GM18868 (cell line): Measurements from ENCODE around the gene PTPRM.

Source experiments
- ATAC-seq: cut with Tn5 transposase; IDR thresholded peaks from one replicate; pipeline ENCODE4 v1.9.1; 2021; ENCODE audit warnings: mild to moderate bottlenecking, moderate library complexity; ENCODE audit not compliant: unreplicated experiment

The PTPRM gene

DNA sequence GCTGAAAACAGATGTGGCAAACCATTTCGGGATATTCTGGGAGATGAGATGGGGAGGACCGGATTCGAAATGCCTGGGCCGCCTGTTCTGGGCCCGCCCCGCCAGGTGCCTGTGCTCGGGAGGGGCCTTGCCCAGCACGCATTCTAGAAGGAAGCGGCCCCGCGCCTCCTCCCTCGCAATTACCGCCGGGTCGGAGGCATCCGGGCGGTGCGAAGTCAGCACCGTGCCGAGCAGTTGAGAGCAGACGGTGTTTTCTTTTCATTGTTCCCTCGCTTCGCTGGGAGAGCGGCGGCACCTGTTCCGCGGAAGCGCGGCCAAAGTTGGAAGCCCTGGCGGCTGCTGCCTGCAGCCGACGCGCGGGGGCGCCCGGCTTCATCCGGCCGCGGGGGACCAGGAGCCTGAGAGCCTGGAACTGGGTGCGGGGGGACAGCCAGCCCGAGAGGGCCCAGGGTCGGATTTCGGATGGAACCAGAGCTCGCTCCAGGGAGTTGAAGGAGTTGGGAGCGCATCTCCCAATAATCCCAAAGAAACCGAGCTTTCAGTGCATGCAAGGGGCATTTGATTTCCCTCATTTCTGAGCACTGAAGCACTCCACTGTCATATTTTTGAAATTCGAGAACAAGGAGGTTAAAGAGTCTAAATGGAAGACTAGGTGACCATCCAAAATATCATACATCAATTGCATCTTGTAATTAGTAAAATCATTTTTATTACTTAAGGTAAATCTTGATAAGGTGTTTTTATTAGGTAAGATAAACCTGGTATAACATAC lies 800.3 kb downstream of the PTPRM start:
- no peak for ATAC-seq

DNA sequence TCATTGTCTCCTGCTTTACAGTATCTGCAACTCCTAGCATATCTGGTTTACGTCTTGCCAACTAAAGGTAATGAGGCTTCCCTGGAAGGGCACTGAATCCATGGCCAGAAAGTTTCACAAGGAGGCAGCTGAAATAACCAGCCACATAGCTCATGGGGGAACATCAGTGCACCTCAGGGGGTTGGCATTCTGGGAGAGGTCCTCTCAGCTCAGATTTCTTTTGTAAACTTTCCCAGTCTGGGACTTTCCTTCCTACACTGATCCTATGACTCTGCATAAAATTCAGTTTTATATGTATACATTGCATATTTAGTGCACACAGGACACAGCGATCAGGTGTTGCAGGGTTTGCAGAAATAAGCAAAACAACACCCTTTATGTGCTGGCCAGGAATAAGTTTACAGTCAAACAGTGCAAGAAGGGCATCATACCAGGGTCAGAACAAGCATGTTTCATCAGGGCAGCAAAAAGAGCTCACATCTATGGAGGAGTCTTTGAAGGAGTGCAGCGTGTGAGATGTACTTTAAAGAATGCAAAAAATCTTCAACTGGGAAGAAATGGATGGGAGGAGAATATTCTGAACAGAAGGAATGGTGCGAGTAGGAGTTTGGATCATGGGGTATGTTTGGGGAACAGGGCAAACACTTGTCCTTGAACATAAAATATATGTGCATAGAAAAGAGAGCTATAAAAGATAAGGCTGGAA lies 801.5 kb downstream of the PTPRM start:
- no peak for ATAC-seq

DNA sequence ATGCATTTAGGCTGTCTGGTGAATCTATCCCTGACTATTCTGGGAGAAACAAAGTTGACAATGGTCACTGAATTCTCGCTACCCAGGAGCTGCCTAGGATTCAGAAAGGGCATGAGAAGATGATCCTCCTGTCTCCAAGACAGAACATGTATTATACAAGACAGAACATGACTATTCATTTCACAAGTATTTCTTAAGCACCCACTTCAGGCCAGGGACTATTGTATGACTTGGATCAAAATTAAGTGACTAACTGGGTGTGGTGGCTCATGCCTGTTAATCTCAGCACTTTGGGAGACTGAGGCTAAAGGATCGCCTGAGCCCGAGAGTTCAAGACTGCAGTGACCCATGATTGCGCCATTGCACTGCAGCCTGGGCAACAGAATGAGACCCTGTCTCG lies 806.4 kb downstream of the PTPRM start:
- ATAC-seq: no peak

DNA sequence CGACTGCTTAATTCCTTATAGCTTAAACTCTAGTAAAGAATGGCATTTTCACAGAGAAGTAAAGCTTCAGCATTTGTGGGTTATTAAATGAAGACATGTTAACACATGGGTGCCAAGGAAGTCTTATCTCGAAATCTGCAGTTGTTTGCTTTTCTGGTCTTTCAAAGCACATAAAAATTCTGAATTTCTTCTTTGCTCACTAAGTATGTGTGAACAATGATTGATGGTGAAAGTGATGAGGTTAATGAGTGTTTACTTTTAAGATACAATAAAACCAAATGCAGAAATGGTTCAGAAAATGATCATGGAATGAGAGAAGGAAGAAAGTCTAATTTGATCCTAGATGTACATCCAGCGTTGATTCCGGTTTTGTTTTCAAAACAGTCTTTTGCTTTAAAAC lies 807.6 kb downstream of the PTPRM start:
- ATAC-seq: no peak

DNA sequence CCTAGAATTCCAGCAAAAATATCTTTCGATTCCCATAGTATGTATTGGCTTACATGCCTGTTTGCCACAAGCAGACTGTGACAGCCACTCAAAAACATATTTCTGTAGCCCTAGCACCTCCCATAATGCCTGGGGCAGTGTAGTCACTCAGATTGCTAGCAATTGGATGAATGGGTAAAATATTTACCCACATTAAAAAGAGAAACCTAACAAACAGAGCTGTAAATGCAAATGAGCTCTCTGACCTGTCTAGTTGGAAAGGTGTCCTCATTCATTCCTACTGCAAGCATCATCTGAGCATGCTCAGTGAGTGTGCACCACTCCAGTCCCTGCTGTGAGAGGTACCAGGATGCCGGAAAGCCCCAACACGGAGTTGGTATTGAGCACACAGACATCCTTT lies 808.1 kb downstream of the PTPRM start:
- no peak for ATAC-seq

DNA sequence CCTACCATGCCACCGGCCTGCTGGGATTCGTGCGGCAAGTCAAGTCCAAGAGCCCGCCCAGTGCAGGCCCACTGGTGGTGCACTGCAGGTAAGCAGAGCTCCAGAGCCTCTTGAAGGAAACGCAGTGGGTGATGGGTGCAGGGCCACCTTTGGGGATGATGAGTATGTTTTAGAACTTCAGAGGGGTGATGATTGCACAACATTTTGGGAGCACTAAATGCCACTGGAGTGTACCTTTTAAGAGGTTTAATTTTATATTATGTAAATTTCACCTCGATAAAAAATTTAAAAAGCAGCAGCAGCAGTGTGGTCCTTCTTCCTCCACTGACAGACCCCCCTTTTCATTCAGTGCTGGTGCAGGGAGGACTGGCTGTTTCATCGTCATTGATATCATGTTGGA lies 809.0 kb downstream of the PTPRM start:
- ATAC-seq: no peak

DNA sequence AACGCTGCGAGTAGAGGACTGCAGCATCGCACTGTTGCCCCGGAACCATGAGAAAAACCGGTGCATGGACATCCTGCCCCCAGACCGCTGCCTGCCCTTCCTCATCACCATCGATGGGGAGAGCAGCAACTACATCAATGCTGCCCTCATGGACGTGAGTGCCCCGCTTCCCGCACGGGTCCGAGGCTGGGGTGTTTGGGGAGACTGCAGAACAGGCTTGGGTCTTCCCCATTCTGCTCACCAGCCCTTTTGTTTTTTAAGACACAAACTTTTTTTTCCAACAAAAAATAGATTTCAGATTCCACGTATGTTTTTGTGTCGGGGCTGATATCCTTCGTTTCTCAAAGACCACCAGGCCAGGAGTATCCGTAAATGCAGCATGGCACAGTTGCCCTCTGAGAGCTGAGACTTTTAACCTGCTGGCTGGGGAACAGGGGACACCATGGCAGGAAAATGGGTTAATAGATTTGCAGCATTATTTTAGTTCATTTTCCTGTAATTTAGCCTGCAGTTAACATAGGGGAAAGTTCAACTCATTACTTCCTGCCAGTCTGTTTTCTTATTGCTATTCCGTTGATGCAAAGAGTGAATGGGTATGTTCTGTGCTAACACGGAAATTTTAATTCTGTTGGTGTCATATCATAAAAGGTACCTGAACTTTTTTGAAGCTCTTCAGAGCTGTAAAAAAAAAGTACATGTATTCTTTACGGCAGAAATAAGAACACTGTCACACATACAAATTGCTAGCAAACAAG lies 812.2 kb downstream of the PTPRM start:
- no peak for ATAC-seq

DNA sequence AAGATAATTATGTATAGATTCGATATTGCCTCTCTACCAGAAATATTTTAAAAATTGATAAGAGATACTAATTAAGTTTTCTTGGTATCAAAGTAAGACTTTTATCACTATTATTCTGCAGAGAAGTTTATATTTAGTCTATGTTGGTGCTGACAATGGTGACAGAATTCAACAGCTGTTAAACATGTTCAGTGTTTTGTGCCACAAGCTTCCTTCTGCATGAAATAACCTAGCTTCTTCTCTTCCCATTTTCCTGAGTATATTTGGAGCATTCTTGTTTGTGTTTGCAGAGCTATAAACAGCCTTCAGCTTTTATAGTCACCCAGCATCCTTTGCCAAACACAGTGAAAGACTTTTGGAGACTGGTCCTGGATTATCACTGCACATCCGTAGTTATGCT lies 812.9 kb downstream of the PTPRM start:
- ATAC-seq: no peak

DNA sequence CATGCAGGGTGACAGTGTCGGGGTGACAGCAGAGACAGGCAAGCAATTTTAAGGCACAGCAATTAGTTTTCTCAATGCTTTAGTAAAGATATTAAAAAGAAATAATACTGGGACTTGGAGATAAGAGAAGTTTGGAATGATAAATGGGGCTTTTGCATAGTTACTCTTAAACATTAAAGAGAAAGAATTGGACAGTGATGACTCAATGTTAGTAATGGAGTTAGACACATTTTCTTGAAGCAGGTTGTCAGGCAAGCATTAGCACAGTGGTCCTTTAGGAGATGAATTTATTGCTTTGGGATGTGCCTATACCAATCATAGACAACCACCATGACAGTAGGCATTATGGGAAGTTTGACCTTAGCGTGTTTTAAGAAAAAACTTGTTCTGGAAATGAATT lies 813.8 kb downstream of the PTPRM start:
- ATAC-seq: no peak

DNA sequence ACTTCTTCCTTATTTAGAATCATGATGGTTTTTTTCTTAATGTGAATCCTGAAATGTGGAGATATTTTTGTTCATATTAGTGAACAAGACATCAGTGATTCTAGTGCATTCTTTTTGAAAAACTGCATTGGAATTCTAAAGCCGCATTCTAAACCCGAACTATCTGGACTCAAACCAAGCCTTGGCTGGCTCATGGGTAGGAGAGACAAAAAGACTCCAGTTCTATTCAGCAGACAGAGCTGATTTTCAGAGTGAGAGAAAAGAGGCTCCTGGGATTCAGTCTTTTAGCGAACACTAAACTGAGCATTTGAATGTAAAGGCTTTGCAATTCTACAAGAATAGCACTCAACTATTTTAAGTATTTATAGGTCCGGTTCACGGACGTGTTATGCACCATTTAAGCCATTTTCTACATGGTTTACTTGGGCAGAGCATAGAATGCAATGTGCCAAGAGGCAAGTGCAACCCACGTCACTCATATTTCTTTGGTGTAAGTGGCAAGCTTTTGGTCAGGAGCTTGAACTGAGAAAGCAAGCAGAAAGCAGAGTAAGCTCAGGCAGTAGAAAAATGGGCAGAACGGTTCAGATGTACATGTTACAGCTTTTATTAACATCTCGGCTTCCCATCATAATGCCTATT lies 814.8 kb downstream of the PTPRM start:
- ATAC-seq: no peak

DNA sequence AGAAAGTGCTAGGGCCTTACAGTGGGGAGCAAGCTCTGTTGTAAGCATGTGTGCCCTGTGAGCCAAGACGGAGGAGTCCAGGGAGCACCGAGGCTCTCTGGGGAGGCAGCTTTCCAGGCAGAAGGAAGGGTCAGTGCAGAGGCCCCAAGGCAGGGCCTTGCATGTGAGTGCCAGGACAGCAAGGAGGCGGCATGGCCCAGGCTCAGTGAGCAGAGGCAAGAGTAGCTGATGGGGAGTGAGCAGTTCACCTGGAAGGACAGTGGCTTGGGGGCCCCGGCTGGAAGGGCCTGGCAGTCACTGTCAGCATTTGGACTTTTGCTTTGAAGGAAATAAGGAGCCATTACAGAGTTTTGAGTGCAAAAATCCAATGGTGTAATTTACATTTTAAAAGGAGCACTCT lies 818.3 kb downstream of the PTPRM start:
- ATAC-seq: no peak

DNA sequence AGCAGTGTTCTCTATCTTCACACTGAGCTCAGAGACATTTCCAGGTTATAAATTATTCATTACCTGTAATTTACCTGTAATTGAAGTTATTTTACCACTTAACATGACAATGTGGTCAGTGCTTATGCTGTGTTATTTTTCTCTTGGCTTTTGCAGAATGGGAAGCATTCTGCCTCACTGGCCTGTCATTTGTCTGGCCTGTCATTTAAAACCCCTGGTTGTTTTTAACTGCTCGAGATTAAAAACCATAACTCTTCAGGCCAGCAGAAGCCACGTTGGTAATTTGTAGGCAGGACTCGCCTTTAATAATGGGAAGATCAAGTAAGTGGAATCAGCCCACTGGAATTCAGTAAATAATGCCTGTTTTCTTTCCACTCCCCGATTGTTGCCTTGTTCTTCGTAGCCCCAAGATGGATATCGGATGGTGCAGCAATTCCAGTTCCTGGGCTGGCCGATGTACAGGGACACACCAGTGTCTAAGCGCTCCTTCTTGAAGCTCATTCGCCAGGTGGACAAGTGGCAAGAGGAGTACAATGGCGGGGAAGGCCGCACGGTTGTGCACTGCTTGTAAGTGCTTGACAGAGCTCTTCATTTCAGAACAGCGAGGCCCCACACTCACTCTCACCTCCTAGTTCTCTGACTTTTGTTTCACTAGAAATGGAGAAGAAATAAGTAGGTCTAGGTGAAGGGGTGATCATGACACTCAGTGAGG lies 819.7 kb downstream of the PTPRM start:
- no peak for ATAC-seq

DNA sequence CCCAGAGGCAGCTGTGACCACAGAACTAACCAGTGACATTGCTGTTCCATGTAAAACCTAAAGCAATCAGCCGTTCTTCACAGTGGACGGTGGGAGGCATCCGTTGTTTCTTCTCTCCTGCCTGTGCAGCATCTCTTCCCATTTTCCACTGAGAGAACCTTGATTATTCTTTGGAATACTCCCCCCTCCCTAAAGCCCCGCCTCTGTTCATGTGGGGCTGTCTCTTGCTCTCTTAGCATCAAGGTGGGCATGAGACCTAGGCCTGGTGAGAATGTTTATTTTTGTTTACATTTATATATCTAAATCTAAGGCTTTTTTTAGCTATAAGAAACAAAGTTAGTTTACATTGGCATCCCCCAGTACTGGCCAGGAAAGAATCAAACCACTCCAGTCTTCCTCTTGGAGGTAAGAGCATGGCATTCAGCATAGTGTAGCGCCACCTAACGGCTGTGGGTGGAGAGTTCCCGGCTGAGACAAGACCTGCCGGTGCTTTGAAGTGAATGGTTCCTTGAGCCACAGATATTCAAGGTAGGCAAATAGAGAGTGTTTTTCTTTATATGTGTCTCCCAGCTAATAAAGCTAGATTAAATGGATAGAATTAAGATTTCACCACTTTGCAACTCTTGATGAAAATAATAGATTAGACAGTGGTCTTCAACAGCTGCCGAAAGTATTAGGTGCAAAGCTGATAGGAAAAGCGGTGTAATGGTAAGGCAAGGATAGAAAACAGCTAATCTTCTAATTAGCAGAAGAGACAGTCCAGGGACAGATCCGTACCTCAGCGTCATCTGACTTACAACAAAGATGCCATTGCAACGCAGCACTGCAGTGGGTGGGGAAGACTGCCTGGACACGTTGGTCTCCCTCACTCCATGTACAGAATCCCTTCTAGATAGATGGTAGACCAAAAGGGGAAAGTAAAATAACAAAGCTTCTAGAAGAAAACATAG lies 822.5 kb downstream of the PTPRM start:
- ATAC-seq: peak; percentile 64

DNA sequence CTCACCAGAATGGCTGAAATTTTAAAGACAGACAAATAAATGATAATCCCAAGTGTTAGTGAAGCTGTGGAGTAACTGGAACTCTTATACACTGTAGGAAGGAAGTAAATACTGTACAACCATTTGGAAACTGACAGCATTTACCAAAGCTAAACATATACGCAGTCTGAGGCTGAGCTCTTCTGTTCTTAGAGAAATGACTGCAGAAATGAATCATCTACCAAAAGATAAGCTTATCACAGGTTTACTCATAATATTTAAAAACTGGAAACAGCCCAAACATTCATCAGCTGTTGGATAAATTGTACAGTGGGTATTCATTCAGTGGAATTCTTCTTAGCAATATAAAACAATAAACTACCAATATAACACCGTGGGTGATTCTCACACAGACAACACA lies 824.0 kb downstream of the PTPRM start:
- ATAC-seq: no peak

DNA sequence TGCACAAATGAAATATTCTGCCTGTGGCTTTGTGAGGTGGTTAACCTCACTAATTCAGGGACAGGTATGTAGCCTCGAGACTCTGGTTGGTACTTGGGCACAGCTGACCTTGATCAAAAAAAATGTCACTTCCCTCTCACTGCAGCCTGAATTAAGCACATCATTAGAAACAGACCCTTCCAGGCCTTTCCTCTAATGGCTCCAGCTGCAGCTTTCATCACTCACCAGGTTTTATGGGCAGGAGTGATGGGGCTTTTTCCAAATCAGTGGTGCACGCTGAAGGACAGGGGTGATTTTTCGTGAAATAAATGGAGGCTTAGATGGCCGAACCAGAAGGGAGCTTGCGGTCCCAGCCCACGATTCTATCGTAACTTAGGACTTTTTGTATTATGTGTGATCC lies 829.1 kb downstream of the PTPRM start:
- ATAC-seq: no peak

DNA sequence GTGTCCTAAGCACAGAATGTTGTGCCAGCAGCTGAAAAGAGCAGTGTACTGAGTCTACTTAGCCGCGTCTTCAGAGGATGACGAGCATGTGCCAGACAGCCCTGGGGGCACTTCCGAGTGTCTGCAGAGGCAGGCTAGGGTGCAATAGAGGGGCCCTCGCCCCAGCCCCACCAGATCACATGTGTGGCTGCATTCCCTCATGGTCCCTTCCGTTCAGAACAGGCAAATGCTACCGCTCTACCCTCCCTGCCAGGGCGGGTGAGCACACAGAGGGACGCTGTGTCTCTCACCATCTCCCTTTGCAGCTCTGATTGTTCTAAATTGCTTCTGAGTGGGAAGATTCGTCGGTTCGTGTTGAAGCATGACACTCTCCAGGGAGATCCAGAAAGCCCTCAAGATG lies 829.9 kb downstream of the PTPRM start:
- ATAC-seq: no peak

DNA sequence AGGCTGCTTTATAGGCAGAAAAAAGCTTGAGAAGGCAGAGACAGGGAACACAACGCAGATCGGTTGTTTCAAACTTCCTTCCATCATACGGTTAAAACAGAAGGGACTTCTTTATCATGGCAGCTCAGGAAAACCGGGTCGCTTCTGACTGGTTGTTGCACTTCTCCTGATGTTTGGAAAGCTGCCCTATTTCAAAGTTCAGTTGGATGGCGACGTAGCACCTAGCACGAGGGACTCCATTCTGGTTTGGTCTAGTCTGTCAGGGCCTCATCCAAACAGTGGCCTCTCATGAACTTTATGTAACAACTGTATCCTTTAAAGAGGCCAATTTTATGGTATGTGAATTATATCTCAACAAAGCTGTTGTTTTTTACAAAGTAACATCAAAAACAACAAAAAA lies 832.0 kb downstream of the PTPRM start:
- no peak for ATAC-seq

DNA sequence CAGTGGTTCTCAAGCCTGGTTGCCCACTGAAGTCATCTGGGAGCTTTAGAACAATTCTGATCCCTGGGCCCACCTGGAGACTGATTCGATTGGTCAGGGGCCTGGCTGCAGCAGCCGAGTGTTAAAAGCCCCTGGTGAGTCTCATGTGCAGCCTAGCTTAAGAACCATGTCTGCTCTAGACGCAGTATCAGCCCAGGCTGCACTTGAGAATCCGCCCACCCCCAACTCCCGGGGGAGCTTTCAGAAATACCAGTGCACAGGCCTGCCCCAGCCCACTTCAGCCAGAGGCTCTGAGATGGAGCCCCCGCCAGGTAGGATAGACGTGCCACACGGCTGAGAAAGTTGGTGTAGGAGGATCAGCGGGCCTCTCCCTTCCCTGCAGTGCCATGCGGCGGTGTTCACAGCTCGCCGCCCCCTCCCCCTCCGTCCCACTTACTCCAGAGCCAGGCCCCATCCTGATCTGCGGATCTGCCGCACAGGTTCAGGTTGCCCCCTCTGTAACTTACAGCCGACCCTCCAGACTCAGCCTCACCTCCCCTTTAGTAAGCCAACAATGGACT lies 833.2 kb downstream of the PTPRM start:
- no peak for ATAC-seq

DNA sequence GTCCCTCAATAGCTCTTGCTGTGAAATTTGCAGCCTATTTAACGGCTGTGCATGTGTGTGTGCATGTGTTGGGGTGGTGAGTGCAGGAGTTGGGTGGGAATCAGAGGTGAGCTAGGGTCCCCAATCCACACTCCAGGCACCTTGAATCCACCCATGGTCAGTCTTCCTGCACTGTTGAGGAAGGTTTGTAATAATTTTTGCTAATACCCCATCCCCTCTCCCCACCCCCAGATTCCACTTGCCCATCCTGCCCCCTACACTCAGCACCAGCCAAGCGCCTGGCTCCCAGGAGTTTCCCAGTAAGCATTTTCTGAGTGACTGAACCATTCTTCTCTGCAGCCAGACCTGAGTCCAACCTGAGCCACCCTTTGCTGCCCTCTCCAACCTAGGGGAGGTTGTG lies 833.7 kb downstream of the PTPRM start:
- ATAC-seq: no peak
